Endothelial cell (in vitro differentiated cells): ENCODE data around the gene DHX35. TPM values are rescaled to one million over a fixed set of nuclear protein-coding genes. Genes with fewer than 3 reads are reported as not detected.

Experiments
- DNase-seq: peaks from one replicate; pipeline ENCODE4 v3.0.0; 2021; ENCODE audit warnings: low spot score
- H3K27ac Mint-ChIP-seq: one replicate; pipeline ENCODE4 v1.8.0; 2021; ENCODE audit warnings: mixed read lengths, inconsistent platforms; ENCODE audit not compliant: unreplicated experiment
- H3K27me3 Mint-ChIP-seq: one replicate; pipeline ENCODE4 v1.8.0; 2021; ENCODE audit warnings: mild to moderate bottlenecking, moderate library complexity, mixed read lengths, inconsistent platforms; ENCODE audit not compliant: unreplicated experiment
- H3K36me3 Mint-ChIP-seq: one replicate; pipeline ENCODE4 v1.8.0; 2021; ENCODE audit warnings: mild to moderate bottlenecking, low read depth, mixed read lengths, inconsistent platforms; ENCODE audit not compliant: unreplicated experiment
- H3K4me1 Mint-ChIP-seq: one replicate; pipeline ENCODE4 v1.8.0; 2021; ENCODE audit warnings: mild to moderate bottlenecking, mixed read lengths, inconsistent platforms; ENCODE audit not compliant: unreplicated experiment
- H3K4me3 Mint-ChIP-seq: one replicate; pipeline ENCODE4 v1.8.0; 2021; ENCODE audit warnings: mild to moderate bottlenecking, mixed read lengths, inconsistent platforms; ENCODE audit not compliant: unreplicated experiment
- H3K9me3 Mint-ChIP-seq: one replicate; pipeline ENCODE4 v1.8.0; 2021; ENCODE audit warnings: mixed read lengths, inconsistent platforms; ENCODE audit not compliant: unreplicated experiment
- CTCF ChIP-seq: fragments of 200-600 bp; sonication (generic); IDR thresholded peaks from one replicate; pipeline ENCODE4 v1.5.0; 2021; ENCODE audit warnings: antibody characterized with exemption; ENCODE audit not compliant: unreplicated experiment
- total RNA-seq: library from RNA; stranded (reverse); fragmentation: NEBNext Ultra II Directional; extraction: Animal tissue kit (Norgen Biotek cat#: 25700); gene quantifications from one replicate; pipeline ENCODE4 v1.2.1, GENCODE V29; 2021; ENCODE audit not compliant: unreplicated experiment

Gene DHX35
- total RNA-seq, 1 donor from 2014 or later: 10.5 TPM

- DNase-seq: no peak
- TF ChIP-seq CTCF: no peak
- H3K4me1 Mint-ChIP-seq: no peaks in the 10 kb centered on the region
- H3K9me3 Mint-ChIP-seq: no peaks in the 10 kb centered on the region
- H3K27me3 Mint-ChIP-seq: peaks cover 10% of the 10 kb centered on the region
- peak overlapping the region; percentile 74 for H3K27ac Mint-ChIP-seq
- peak overlapping the region; percentile 19 for H3K4me3 Mint-ChIP-seq
- H3K36me3 Mint-ChIP-seq: peaks cover 10% of the 10 kb centered on the region
Observed at GRCh38 chr20:39089029-39089428, 126.9 kb downstream of the DHX35 start.

Other genes starting within 250 kb of the DHX35 start
- 3.4 TPM for gene SLC32A1, start 237.9 kb upstream of the DHX35 start, total RNA-seq
- 17.3 TPM for gene ACTR5, start 213.9 kb upstream of the DHX35 start, total RNA-seq
- 46.9 TPM for gene PPP1R16B, start 156.6 kb upstream of the DHX35 start, total RNA-seq
- 7.7 TPM for gene FAM83D, start 35.9 kb upstream of the DHX35 start, total RNA-seq